OCI-LY3 (cell line): ENCODE results near the gene PGAP2.

Experiments
- EZH2phosphoT487 ChIP-seq: fragments of 200-600 bp; shearing (Covaris generic); IDR thresholded peaks from 2 replicates; pipeline ENCODE4 v1.6.1; 2018; ENCODE audit warnings: antibody characterized with exemption, mixed run types, low read depth
- TF ChIP-seq, protein P1 (sequence below): fragments of 200-600, 300-600 bp; sonication (generic); IDR thresholded peaks from 2 replicates; pipeline ENCODE4 v1.5.1; 2014; ENCODE audit warnings: antibody characterized with exemption, low read length, low read depth

DNA sequence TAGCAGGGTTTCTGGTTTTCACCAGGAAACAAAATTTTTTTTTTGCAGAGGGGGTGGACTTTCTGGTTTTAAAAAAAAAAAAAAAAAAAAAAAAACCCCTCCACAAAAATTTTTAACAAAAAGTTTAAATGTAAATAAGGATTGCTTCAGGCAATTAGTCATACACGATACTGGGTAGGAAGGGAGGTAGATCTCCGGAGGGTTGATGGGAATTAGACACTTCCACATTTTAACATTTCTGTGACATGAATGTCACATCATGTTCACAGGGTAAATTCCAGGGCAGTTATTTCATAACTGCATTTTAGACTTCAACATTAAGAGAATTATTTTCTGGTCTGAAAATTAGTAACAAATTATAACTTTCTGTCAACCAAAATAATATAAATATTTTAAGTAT, 26.9 kb upstream of the PGAP2 start:
- TF ChIP-seq, protein P1, sequence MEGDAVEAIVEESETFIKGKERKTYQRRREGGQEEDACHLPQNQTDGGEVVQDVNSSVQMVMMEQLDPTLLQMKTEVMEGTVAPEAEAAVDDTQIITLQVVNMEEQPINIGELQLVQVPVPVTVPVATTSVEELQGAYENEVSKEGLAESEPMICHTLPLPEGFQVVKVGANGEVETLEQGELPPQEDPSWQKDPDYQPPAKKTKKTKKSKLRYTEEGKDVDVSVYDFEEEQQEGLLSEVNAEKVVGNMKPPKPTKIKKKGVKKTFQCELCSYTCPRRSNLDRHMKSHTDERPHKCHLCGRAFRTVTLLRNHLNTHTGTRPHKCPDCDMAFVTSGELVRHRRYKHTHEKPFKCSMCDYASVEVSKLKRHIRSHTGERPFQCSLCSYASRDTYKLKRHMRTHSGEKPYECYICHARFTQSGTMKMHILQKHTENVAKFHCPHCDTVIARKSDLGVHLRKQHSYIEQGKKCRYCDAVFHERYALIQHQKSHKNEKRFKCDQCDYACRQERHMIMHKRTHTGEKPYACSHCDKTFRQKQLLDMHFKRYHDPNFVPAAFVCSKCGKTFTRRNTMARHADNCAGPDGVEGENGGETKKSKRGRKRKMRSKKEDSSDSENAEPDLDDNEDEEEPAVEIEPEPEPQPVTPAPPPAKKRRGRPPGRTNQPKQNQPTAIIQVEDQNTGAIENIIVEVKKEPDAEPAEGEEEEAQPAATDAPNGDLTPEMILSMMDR, result no peak
- TF ChIP-seq EZH2phosphoT487, result no peak
